Natural killer cell treated with Interleukin-12 subunit alpha and Interleukin-12 subunit beta and Interleukin-15 and Interleukin-18, amount 100 ng/mL, for 72 hours (primary cell): ENCODE results near the gene FANCC. TPM values are rescaled to one million over a fixed set of nuclear protein-coding genes. Genes with fewer than 3 reads are reported as not detected.
"Not testable (repeated sequence)": the region's sequence is repeated elsewhere in the genome, so short reads cannot be mapped to it uniquely, and the experiment has no call there.

Source experiments
- ATAC-seq, 2 donors: fragments of 150-1000 bp; cut with Tn5 transposase in 1 of 2; sonication (Bioruptor Pico), chemical (Tn5 transposase) in 1 of 2; 2 replicates each; pipeline ENCODE4 v1.10.0; 2021
- DNase-seq: peaks from one replicate; pipeline ENCODE4 v3.0.0; 2022; ENCODE audit warnings: low spot score
- H3K27ac Mint-ChIP-seq, 2 donors: 1 replicate in 1 of 2; 2 replicates in 1 of 2; pipeline ENCODE4 v1.8.0; 2022; ENCODE audit warnings: mixed read lengths in 2 of 2, mild to moderate bottlenecking in 1 of 2, moderate library complexity in 1 of 2
- H3K27me3 Mint-ChIP-seq, 2 donors: 1 replicate in 1 of 2; 2 replicates in 1 of 2; pipeline ENCODE4 v1.8.0; 2022; ENCODE audit warnings: mixed read lengths in 2 of 2
- H3K36me3 Mint-ChIP-seq: one replicate; pipeline ENCODE4 v1.8.0; 2022; ENCODE audit warnings: mixed read lengths
- H3K4me1 Mint-ChIP-seq, 2 donors: 1 replicate in 1 of 2; 2 replicates in 1 of 2; pipeline ENCODE4 v1.8.0; 2022; ENCODE audit warnings: low read depth in 2 of 2, mixed read lengths in 2 of 2, mild to moderate bottlenecking in 1 of 2
- H3K4me3 Mint-ChIP-seq: one replicate; pipeline ENCODE4 v1.8.0; 2022; ENCODE audit warnings: mixed read lengths
- H3K9me3 Mint-ChIP-seq: 2 replicates; pipeline ENCODE4 v1.8.0; 2022; ENCODE audit warnings: mixed read lengths
- total RNA-seq, 2 donors: library from RNA; stranded (reverse); gene quantifications; one replicate each; pipeline ENCODE4 v1.2.3, GENCODE V29; 2022

Gene FANCC
- total RNA-seq, 2 donors from 2014 or later = 13.5 to 30.5 TPM

DNA sequence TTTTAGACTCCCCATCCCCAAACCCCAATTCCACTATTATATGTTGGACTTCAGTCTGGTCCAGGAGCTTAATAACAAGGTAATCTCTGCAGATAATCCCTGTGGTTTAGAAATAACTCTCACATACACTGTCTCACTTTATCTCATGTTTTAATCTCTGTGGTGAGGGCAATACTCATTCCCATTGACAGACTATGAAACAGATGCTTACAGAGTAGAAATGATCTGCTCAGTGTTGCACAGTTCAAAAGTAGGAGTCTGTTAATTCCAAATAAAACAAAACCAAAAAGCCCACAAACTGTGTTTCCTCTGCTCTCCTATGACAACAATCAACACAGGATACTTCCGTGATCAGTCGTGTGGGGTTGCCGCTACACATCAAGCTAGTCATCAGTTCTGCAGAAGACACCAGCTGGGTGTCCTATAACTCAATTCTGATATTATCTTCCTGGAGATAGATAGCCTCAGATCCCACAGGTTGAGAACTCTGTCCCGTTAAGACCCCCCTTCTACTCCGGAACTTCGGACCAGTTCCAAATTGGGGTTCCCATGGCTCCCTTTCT is 26.3 kb upstream of the FANCC start:
- Mint-ChIP-seq H3K27me3 (peaks cover 16 to 23% of the 10 kb centered on the region in 2 donors), H3K4me1 (peaks cover 0 to 11% of the 10 kb centered on the region in 2 donors), H3K27ac (no peak overlapping the region), H3K36me3 (no peaks in the 10 kb centered on the region), H3K4me3 (no peak overlapping the region), H3K9me3 (no peaks in the 10 kb centered on the region)
- DNase-seq (no peak), ATAC-seq (peak in 1 of 2 donors; percentile 33)

DNA sequence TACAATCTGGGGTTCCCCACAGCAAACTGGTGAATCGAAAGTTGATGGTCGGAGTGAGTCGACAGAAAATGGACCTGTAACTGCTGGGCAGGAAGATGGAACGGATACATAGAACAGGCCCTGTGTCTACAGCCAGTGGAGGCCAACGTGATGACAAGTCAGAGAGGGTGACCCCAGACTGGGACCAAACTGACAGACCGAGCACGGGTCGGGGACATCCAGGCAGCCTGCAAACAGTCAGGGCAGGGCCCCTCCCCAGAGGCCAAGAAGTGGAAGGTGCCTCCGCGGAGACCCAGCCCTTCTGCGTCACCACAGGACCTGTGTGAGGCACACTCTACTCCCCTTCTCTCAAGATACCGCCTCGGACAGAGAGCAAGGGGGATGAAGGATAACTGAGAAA is 25.1 kb upstream of the FANCC start:
- no peaks in the 10 kb centered on the region for H3K36me3 Mint-ChIP-seq
- ATAC-seq (no peak), DNase-seq (no peak)
- H3K4me1 Mint-ChIP-seq = peaks cover 0 to 11% of the 10 kb centered on the region in 2 donors
- peaks cover 12 to 16% of the 10 kb centered on the region in 2 donors for H3K27me3 Mint-ChIP-seq
- no peaks in the 10 kb centered on the region for H3K9me3 Mint-ChIP-seq
- no peak overlapping the region for H3K4me3 Mint-ChIP-seq
- H3K27ac Mint-ChIP-seq = no peak overlapping the region

DNA sequence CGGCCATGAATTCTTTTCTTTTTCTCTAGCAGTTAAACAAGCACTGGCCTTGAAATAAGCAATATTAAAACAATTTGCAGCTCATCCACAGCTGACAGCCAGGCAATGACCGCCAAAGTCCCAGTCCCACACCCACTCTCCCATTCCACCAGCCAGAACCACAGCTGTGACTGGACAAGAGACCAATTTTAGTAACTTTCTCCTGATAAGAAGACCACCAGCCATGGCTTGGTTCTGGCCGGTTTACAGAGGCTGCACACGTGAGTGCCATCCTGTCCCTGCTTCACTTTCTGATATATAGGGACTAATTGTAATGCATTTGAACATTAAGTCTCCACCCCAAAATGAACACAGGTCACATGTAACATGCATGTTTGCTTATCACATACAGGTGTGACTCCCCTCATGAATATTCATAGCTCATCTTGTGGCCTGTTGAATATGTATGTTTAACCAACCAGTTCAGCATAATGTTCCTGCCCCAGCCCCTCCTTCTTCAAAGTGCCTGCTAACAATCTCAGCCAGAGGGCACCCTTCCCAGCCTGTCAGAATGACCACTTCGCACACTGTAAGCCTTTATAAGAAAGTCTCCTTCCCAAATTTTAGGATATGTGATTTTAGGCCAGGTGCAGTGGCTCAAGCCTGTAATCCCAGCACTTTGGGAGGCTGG is 23.9 kb upstream of the FANCC start:
- peaks cover 5 to 7% of the 10 kb centered on the region in 2 donors for H3K27me3 Mint-ChIP-seq
- DNase-seq (no peak), ATAC-seq (no peak)
- H3K36me3 Mint-ChIP-seq = no peaks in the 10 kb centered on the region
- peaks cover 0 to 11% of the 10 kb centered on the region in 2 donors for H3K4me1 Mint-ChIP-seq
- no peak overlapping the region for H3K27ac Mint-ChIP-seq
- H3K4me3 Mint-ChIP-seq = no peak overlapping the region
- H3K9me3 Mint-ChIP-seq = no peaks in the 10 kb centered on the region

DNA sequence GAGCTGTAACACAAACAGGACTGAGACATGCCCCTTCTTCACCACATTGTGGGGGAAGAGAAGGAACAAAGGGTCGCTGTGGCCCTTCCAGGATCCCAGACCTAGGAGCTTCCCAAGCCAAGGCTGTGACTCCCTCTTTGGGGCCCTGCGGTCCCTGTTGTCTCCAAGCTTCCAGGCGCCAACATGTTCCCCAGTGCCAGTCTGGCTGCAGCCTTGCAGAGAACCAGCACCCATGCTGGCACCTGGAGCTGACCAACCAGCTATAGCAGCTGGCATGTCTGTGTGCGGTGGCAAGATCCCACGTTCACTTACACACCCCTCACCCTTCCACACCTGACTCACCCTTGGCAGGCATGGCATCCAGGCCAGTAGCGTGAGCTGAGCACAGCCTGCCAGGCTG is 20.7 kb upstream of the FANCC start:
- peaks cover 0 to 3% of the 10 kb centered on the region in 2 donors for H3K4me1 Mint-ChIP-seq
- H3K27ac Mint-ChIP-seq = no peak overlapping the region
- H3K9me3 Mint-ChIP-seq = no peaks in the 10 kb centered on the region
- ATAC-seq (no peak), DNase-seq (no peak)
- H3K4me3 Mint-ChIP-seq = no peak overlapping the region
- H3K27me3 Mint-ChIP-seq = peaks cover 3 to 9% of the 10 kb centered on the region in 2 donors
- H3K36me3 Mint-ChIP-seq = no peaks in the 10 kb centered on the region

DNA sequence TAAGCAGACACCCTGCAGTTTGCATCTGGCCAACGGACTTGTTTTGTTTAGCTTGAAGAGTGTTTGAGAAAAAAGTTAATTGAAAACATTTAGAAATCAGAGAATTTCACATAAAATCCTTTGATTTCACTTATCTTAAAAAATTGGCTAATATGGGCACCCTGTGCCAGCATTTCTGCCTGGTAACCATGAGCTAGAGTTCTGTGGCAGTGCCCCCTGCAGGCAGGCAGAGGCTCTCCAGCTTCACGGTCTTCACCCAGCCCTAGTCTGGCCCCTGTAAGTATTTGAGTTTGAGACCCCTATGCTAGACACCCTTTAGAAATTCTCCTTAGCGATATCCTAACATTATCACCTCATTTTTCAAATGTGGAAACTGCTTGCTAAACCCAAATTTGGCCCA is 18.8 kb upstream of the FANCC start:
- Mint-ChIP-seq H3K36me3 (no peaks in the 10 kb centered on the region), H3K27me3 (peaks cover 9 to 17% of the 10 kb centered on the region in 2 donors), H3K4me3 (no peak overlapping the region), H3K27ac (no peak overlapping the region), H3K9me3 (no peaks in the 10 kb centered on the region), H3K4me1 (no peaks in the 10 kb centered on the region)
- DNase-seq = no peak
- no peak for ATAC-seq

DNA sequence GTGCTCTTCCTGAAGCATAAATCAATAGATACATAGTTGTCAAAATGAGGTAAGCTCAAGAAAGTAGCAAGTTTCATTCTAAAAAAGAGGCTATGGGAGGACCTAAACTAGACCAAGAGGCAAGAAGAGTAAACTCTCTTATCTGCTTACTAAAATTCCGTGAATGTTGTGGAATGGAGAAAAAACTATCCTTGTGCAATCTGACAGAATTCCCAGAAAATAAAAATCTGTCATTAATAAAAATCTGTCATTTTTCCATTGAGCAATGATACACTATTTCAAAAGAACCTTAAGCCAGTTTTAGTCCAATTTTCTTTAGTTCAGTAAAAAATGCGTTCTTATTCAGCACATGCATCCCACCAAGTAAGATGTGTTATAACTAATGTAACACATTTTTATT is 15.9 kb upstream of the FANCC start:
- H3K36me3 Mint-ChIP-seq = no peaks in the 10 kb centered on the region
- no peaks in the 10 kb centered on the region for H3K9me3 Mint-ChIP-seq
- peaks cover 16 to 26% of the 10 kb centered on the region in 2 donors for H3K27me3 Mint-ChIP-seq
- no peak overlapping the region for H3K27ac Mint-ChIP-seq
- no peak overlapping the region for H3K4me3 Mint-ChIP-seq
- no peak for ATAC-seq
- DNase-seq = no peak
- no peaks in the 10 kb centered on the region for H3K4me1 Mint-ChIP-seq

DNA sequence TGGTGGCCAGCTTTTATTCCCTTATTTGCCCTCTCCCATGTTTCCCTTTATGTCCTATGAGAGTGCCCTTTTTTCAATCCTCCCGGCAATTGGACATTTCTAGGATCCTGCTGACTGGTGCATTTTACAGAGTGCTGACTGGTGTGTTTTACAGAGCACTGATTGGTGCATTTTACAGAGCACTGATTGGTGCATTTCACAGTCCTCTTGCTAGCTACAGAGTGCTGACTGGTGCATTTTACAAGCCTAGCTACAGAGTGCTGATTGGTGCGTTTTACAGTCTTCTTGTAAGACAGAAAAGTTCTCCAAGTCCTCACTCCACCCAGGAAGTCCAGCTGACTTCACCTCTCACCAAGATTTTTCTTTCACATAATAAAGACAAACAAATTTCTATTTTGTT is 15.4 kb upstream of the FANCC start:
- ATAC-seq (no peak), DNase-seq (no peak)
- Mint-ChIP-seq H3K9me3 (no peaks in the 10 kb centered on the region), H3K4me1 (no peaks in the 10 kb centered on the region), H3K27ac (no peak overlapping the region), H3K36me3 (no peaks in the 10 kb centered on the region), H3K4me3 (no peak overlapping the region), H3K27me3 (peaks cover 16 to 26% of the 10 kb centered on the region in 2 donors)

DNA sequence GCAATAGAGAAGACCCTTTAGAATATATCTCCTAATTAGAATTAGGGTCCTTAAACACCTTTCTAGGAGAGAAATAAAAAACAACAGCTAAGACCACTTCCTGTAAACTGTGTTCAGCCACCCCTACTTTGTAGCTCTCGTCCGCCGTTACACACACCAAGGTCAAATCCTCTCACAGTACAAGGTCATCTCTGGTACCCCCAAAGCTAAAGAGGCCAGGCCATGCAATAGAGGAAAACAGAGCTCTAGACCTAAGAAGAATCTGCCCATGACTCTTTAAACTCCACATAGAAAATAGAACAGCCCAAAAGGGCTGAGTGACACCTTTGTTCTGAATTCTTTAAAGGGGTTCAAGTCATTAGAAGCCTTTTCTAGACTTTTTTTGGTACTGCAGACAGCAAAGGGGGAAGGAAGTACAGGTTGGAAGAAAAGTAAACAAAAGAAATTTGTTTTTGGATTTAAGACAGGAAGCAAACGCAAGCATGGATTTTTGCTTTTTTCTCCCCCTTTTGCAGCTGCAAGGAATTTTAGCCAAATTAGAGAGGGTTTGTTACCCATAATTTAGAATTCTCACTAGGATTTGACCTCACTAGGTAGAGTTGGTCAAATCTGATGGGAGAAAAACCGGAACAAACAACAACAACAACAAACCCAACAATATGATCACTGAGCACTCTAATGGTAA is 13.4 kb upstream of the FANCC start:
- no peak overlapping the region for H3K27ac Mint-ChIP-seq
- no peaks in the 10 kb centered on the region for H3K9me3 Mint-ChIP-seq
- DNase-seq (no peak), ATAC-seq (no peak)
- H3K4me1 Mint-ChIP-seq = no peaks in the 10 kb centered on the region
- H3K4me3 Mint-ChIP-seq = no peak overlapping the region
- peaks cover 18 to 26% of the 10 kb centered on the region in 2 donors for H3K27me3 Mint-ChIP-seq
- peaks cover 7% of the 10 kb centered on the region for H3K36me3 Mint-ChIP-seq

DNA sequence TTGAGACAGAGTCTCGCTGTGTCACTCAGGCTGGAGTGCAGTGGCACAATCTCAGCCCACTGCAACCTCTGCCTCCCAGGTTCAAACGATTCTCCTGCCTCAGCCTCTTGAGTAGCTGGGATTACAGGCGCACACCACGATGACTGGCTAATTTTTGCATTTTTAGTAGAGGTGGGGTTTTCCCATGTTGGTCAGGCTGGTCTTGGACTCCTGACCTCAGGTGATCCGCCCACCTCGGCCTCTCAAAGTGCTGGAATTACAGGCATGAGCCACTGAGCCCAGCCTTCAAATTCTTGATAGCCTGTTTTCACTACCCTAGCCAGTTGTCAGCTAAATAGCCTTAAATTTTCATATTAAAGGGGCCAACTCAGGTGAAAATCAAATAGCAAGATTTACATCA is 11.6 kb upstream of the FANCC start:
- not testable (repeated sequence) for DNase-seq, H3K4me1 Mint-ChIP-seq, H3K9me3 Mint-ChIP-seq, ATAC-seq, H3K27ac Mint-ChIP-seq, H3K4me3 Mint-ChIP-seq
- peaks cover 19 to 32% of the 10 kb centered on the region in 2 donors for H3K27me3 Mint-ChIP-seq
- peaks cover 10% of the 10 kb centered on the region for H3K36me3 Mint-ChIP-seq

DNA sequence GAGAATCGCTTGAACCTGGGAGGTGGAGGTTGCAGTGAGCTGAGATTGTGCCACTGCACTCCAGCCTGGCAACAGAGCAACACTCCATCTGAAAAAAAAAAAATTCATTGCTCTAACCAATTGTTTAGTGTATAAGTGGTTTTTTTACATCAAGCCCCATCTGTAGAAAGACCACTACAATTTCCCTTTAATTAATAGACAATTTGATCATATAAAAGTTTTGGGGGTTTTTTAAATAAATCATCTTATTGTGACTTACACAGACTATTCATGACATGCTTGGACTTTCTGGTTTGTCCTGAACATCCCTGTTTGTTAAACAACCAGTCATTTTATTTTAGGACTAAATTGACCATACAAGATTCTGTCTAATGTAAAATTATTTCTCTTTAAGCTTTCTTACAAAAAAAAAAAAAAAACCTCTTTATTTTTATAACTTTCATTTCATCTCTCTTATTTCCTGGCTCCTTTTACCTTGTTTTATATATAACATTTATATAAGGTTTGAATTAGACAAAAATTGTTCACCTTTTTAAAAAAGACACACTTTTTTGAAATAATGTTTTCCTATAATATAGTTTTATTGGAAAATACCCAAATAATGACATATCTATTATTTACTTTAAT is 9.8 kb upstream of the FANCC start:
- H3K9me3 Mint-ChIP-seq = no peaks in the 10 kb centered on the region
- ATAC-seq = no peak
- peaks cover 19 to 37% of the 10 kb centered on the region in 2 donors for H3K27me3 Mint-ChIP-seq
- H3K4me1 Mint-ChIP-seq = no peaks in the 10 kb centered on the region
- H3K4me3 Mint-ChIP-seq = no peak overlapping the region
- DNase-seq = no peak
- peaks cover 11% of the 10 kb centered on the region for H3K36me3 Mint-ChIP-seq
- no peak overlapping the region for H3K27ac Mint-ChIP-seq

DNA sequence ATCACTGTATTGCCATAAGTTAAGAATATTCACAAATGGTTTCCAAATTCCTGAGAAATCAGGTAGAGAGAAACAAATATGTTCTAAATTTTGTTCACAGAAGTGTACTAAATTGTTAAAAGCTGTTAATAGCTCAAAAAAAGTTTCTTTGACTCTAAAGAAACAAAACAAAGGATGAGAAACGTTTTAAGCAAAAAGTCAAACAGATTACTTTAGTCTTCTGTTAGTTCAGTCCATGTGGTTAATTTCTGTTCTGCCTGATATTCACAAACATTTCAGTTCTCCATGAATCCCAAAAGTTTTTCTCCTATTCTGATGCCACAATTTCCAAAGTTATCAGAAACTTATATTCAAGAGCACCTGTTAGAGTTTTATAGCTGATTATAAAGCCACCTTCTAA is 7.7 kb upstream of the FANCC start:
- ATAC-seq (no peak), DNase-seq (no peak)
- Mint-ChIP-seq H3K27ac (no peak overlapping the region), H3K4me1 (no peaks in the 10 kb centered on the region), H3K36me3 (peaks cover 11% of the 10 kb centered on the region), H3K9me3 (no peaks in the 10 kb centered on the region), H3K27me3 (peaks cover 13 to 19% of the 10 kb centered on the region in 2 donors), H3K4me3 (no peak overlapping the region)

DNA sequence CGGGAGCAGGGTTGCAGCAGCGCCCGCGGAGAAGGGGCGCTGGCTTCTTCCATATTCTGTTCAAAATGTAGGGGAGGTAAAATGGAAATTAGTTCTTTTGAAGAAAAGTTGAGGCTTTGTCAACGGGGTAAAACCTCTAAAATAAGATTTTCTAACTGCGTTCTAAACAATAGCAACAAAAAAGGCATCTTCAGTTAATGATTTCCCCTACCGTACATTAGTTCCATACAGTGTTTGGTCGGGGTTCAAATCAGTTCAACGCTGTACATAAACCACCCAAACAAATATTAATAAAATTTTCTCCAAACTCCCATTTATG is 343 bp upstream of the FANCC start:
- H3K4me3 Mint-ChIP-seq = peak overlapping the region; percentile 84
- no peaks in the 10 kb centered on the region for H3K9me3 Mint-ChIP-seq
- H3K27me3 Mint-ChIP-seq = peaks cover under 1 to 8% of the 10 kb centered on the region in 2 donors
- H3K27ac Mint-ChIP-seq = peak overlapping the region; percentile 90 to 91
- ATAC-seq = no peak
- DNase-seq = no peak
- peaks cover 5 to 9% of the 10 kb centered on the region in 2 donors for H3K4me1 Mint-ChIP-seq
- H3K36me3 Mint-ChIP-seq = no peaks in the 10 kb centered on the region

DNA sequence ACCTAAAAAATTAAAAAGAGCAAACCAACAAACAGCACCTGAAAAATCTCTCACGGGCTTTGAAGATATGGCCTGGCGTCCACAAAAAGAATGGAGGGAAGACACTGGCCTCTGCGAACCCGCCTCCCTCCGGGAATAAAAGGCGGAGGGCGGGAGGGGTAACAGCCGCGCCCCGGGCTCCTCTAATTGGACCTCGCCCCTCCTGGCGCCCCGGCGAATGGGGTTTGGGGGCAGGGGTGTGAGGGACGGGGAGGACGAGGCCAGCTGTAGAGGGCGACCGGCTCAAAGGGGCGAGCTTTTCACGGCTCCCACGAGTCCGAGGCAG is 753 bp downstream of the FANCC start:
- H3K9me3 Mint-ChIP-seq = no peaks in the 10 kb centered on the region
- peaks cover 9 to 12% of the 10 kb centered on the region in 2 donors for H3K4me1 Mint-ChIP-seq
- no peaks in the 10 kb centered on the region for H3K36me3 Mint-ChIP-seq
- H3K4me3 Mint-ChIP-seq = peak overlapping the region; percentile 84
- peaks cover 0 to 13% of the 10 kb centered on the region in 2 donors for H3K27me3 Mint-ChIP-seq
- DNase-seq = peak; percentile 68
- peak overlapping the region; percentile 90 to 91 for H3K27ac Mint-ChIP-seq
- ATAC-seq = peak; percentile 78 to 79

DNA sequence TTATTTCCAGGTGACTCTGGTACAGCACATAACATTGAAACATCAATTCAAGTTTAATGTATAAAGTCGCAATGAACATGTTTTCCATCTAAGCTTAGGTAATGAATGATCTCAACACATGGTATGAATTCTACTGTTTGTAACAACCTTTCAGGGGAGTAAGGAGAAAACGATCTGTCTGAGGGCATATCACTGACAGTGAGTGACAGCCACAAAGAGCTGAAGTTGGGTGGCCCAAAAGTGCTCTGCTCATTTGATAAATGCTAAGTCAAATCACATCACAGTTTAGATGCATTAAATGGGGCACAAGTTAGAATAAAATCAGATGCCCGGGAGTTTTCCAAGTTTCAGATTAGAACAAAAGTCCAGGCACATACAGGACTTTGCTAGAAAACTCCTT is 1.2 kb downstream of the FANCC start:
- Mint-ChIP-seq H3K9me3 (no peaks in the 10 kb centered on the region), H3K4me3 (peak overlapping the region; percentile 84), H3K36me3 (no peaks in the 10 kb centered on the region), H3K27me3 (peaks cover 0 to 13% of the 10 kb centered on the region in 2 donors), H3K4me1 (peaks cover 9 to 12% of the 10 kb centered on the region in 2 donors), H3K27ac (peak overlapping the region; percentile 90 to 91)
- ATAC-seq (no peak), DNase-seq (no peak)
